Spinal cord (tissue), 10 donors: Measurements from ENCODE around the gene SLTM. TPM values are rescaled to one million over a fixed set of nuclear protein-coding genes. Genes with fewer than 3 reads are reported as not detected.
"Not testable (repeated sequence)": the region's sequence is repeated elsewhere in the genome, so short reads cannot be mapped to it uniquely, and the experiment has no call there.

ENCODE experiments used
- DNase-seq, 6 donors: peaks; one replicate each; pipeline versions ENCODE4 v3.0.0 to v3.0.0-alpha.2; 2013 to 2015; ENCODE audit warnings: low spot score in 6 of 6, low read depth in 4 of 6
- H3K27ac ChIP-seq: one replicate; pipeline ENCODE4 v1.5.1; 2013; ENCODE audit warnings: low read depth, low read length, control low read depth
- H3K27me3 ChIP-seq: one replicate; pipeline ENCODE4 v1.6.1; 2013; ENCODE audit warnings: low read length; ENCODE audit not compliant: control insufficient read depth, insufficient read depth
- H3K36me3 ChIP-seq: one replicate; pipeline ENCODE4 v1.6.1; 2013; ENCODE audit warnings: low read length; ENCODE audit not compliant: control insufficient read depth, insufficient read depth
- H3K4me1 ChIP-seq: one replicate; pipeline ENCODE4 v1.6.1; 2013; ENCODE audit warnings: low read length; ENCODE audit not compliant: control insufficient read depth, insufficient read depth
- H3K4me3 ChIP-seq: one replicate; pipeline ENCODE4 v1.5.1; 2013; ENCODE audit warnings: low read depth, low read length, control low read depth
- H3K9me3 ChIP-seq: one replicate; pipeline ENCODE4 v1.6.1; 2013; ENCODE audit warnings: low read length; ENCODE audit not compliant: control insufficient read depth, insufficient read depth
- WGBS: methylation state at CpG from one replicate; pipeline ENCODE4 v1.1.5; 2013; ENCODE audit warnings: missing lambda C conversion rate; ENCODE audit not compliant: insufficient coverage; 5-methylcytosine and 5-hydroxymethylcytosine counted together
- polyA plus RNA-seq, 2 donors: library from polyadenylated mRNA; unstranded; fragments of 120-200 nt; gene quantifications; one replicate each; pipeline ENCODE4 v1.2.1, GENCODE V29; 2013; ENCODE audit not compliant: insufficient read length in 2 of 2
- total RNA-seq, 2 donors: library from RNA; depleted of rRNA in 1 of 2; stranded (reverse); fragments of 120-200 nt in 1 of 2; fragments of >200 nt in 1 of 2; gene quantifications; one replicate each; pipeline versions ENCODE4 v1.2.3 to v1.2.4, GENCODE V29; 2013 to 2014
- donor health status: healthy.

SLTM gene
- total and polyA plus RNA-seq, 4 donors: 90.5 to 93.4 (median 91.3) TPM

DNA sequence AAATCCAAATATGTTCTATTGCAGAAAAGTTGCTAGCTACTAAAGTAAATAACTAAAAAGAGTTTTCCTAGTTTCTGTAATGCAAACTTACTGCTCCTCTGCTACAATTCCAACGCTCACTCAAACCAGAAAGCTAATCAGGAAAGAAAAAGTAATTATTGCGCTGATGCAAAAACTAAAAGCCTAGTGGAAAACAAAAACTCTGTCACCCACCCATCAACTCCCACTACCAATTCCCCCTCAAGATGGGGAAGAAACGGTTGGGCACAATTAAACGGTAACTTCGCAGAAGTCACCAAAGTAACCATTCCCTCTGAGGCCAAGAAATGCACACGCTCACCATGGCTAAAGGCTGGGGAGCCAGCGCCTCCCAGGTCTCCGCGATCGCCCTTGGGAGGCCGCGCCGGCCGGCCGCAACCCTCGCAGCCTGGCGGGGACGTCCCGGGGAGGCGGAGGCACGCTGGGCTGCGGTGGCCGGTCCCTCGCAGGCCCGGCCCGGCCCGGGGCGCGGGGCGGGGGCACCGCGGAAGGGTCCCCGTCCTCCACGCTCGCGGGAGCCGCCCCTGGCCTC, 684 bp downstream of the SLTM start:
- Histone ChIP-seq H3K27ac (peak overlapping the region; percentile 96), H3K4me3 (peak overlapping the region; percentile 83), H3K4me1 (no peaks in the 10 kb centered on the region), H3K9me3 (no peaks in the 10 kb centered on the region), H3K27me3 (no peaks in the 10 kb centered on the region), H3K36me3 (peaks cover 9% of the 10 kb centered on the region)
- peak in 3 of 6 donors; percentile 17 to 51 (median 28) for DNase-seq
- WGBS: 0% methylated on average over 35 of the region's 37 CpGs

DNA sequence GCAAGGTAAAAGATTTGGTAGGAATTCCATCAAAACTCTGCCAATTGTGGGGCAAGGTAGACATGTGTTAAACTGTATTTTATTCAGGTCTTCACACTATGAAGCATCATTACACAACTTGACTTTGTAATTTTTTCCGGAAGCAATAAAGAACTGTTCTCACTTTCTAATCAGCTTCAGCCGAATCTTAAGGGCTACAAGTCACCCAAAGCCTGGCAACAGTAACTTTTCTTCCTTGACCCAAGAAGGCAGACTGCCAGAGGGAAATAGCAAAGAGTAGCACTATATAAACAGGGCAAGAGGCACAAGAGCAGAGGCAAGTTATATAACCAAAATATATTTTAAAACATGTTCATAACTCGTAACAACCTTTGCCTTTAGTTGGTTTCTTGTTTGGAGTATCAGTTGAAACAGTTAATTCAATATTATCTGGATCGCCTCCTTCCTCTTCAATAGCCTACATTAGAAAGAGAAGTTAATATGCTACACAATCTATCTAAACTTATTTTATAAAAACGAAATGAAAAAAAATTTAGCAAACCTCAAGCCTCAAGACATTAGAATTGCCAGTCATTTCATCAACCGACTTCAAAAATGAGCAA, 1.4 kb downstream of the SLTM start:
- no peaks in the 10 kb centered on the region for H3K27me3 ChIP-seq
- 0% methylated on average over 1 of the region's 6 CpGs for WGBS
- H3K36me3 ChIP-seq: peaks cover 13% of the 10 kb centered on the region
- H3K9me3 ChIP-seq: no peaks in the 10 kb centered on the region
- peak overlapping the region; percentile 94 for H3K27ac ChIP-seq
- no peaks in the 10 kb centered on the region for H3K4me1 ChIP-seq
- peak overlapping the region; percentile 83 for H3K4me3 ChIP-seq
- DNase-seq: peak in 4 of 6 donors; percentile 12 to 55 (median 36)

DNA sequence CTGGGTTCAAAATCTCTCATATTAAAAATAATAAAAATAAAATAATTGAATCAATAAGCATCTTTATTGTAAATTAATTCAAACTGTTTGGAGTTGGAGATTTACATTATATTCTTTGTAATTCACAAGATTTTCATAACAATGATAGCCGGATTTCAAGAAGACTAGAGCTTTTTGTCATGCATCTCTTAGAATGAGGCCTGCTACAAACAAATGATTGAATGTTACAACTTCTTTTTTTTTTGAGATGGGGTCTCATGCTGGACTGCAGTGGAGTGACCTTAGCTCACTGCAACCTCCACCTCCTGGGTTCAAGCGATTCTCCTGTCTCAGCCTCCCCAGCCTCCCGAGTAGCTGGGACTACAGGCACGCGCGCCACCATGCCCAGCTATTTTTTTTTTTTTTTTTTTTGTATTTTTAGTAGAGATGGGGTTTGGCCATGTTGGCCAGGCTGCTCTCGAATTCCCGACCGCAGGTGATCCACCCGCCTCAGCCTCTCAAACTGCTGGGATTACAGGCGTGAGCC, 3.5 kb downstream of the SLTM start:
- DNase-seq: no peak
- Histone ChIP-seq H3K27ac (no peak overlapping the region), H3K4me1 (no peaks in the 10 kb centered on the region), H3K36me3 (peaks cover 18% of the 10 kb centered on the region), H3K9me3 (no peaks in the 10 kb centered on the region), H3K27me3 (no peaks in the 10 kb centered on the region), H3K4me3 (no peak overlapping the region)
- 100% methylated on average over 5 of the region's 11 CpGs for WGBS

DNA sequence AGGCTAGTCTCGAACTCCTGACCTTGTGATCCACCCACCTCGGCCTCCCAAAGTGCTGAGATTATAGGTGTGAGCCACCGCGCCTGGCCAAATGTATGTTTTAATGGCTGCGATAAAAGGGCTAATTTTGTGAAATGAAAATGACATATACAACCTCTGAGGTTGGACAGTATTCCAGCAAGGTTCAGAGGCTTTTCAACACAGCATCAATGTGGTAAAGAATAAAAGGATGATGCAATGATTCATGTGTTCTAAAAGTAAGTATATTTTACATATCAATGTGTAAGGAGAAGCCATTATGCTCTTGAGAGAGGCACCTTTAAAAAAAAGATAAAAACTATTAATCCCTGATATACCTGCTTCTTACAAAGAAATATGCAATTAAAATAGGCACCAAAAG, 6.7 kb downstream of the SLTM start:
- DNase-seq: no peak
- H3K27me3 ChIP-seq: no peaks in the 10 kb centered on the region
- H3K4me1 ChIP-seq: no peaks in the 10 kb centered on the region
- no peak overlapping the region for H3K4me3 ChIP-seq
- no peaks in the 10 kb centered on the region for H3K9me3 ChIP-seq
- no peak overlapping the region for H3K27ac ChIP-seq
- no CpG with 5 or more reads among the region's 5 CpGs for WGBS
- peaks cover 18% of the 10 kb centered on the region for H3K36me3 ChIP-seq

DNA sequence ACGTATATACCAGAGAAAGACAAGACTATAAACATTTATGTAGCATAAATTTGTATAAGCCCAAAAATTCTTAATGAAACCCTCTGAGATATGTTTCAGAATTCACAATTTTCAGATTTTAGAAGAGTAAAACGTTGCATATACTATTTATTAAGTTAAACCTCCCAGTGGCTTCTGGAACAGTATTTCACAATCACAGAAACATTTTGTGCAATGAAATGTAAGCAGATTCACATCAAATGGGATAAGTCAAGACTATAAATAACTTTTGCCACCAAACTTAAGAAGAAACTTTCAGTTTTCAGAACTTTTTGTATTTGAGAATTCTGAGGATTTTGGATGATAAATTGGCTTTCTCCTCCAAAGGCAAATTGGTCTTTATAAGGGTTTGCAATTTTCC, 9.2 kb downstream of the SLTM start:
- Histone ChIP-seq H3K27ac (no peak overlapping the region), H3K27me3 (no peaks in the 10 kb centered on the region), H3K9me3 (no peaks in the 10 kb centered on the region), H3K4me3 (no peak overlapping the region), H3K4me1 (no peaks in the 10 kb centered on the region), H3K36me3 (peaks cover 17% of the 10 kb centered on the region)
- no CpG with 5 or more reads among the region's 2 CpGs for WGBS
- DNase-seq: no peak

GRCh38 chr15:58923696-58924300, 9.7 kb downstream of the SLTM start:
- Histone ChIP-seq H3K9me3 (no peaks in the 10 kb centered on the region), H3K4me1 (no peaks in the 10 kb centered on the region), H3K4me3 (no peak overlapping the region), H3K27ac (no peak overlapping the region), H3K27me3 (no peaks in the 10 kb centered on the region), H3K36me3 (peaks cover 13% of the 10 kb centered on the region)
- no CpG with 5 or more reads among the region's 10 CpGs for WGBS
- no peak for DNase-seq

GRCh38 chr15:58923284-58923683, 10.2 kb downstream of the SLTM start:
- Histone ChIP-seq H3K27me3 (no peaks in the 10 kb centered on the region), H3K4me1 (no peaks in the 10 kb centered on the region), H3K36me3 (peaks cover 13% of the 10 kb centered on the region), H3K4me3 (no peak overlapping the region), H3K9me3 (no peaks in the 10 kb centered on the region), H3K27ac (no peak overlapping the region)
- WGBS: 100% methylated on average over 2 of the region's 4 CpGs
- no peak for DNase-seq

GRCh38 chr15:58921267-58921790, 12.2 kb downstream of the SLTM start:
- peaks cover 4% of the 10 kb centered on the region for H3K36me3 ChIP-seq
- no peaks in the 10 kb centered on the region for H3K27me3 ChIP-seq
- H3K4me3 ChIP-seq: no peak overlapping the region
- no peaks in the 10 kb centered on the region for H3K4me1 ChIP-seq
- no CpG with 5 or more reads among the region's 4 CpGs for whole genome bisulfite sequencing
- no peaks in the 10 kb centered on the region for H3K9me3 ChIP-seq
- no peak overlapping the region for H3K27ac ChIP-seq
- no peak for DNase-seq

GRCh38 chr15:58920447-58920846, 13.0 kb downstream of the SLTM start:
- not testable (repeated sequence) for H3K36me3 ChIP-seq, H3K4me1 ChIP-seq, H3K27me3 ChIP-seq, H3K9me3 ChIP-seq, H3K27ac ChIP-seq, DNase-seq, H3K4me3 ChIP-seq
- 70% methylated on average over 2 of the region's 7 CpGs for WGBS
